HepG2 (cell line): ENCODE results near the gene AKNA. TPM values are rescaled to one million over a fixed set of nuclear protein-coding genes. Genes with fewer than 3 reads are reported as not detected.

Experiments
- ATAC-seq: fragments of 200-7000 bp; cut with Tn5 transposase; 3 replicates; pipeline ENCODE4 v1.9.1; 2020; ENCODE audit warnings: mild to moderate bottlenecking, moderate library complexity
- BruUV-seq: library from RNA; stranded (reverse); fragments of 400-500 nt; replicated peaks from 2 replicates; lab custom pipeline; 2021; lab: Mats Ljungman, UMichigan
- CTCF ChIA-PET: fragments of 300-600 bp; formaldehyde crosslinking; extraction: SDS; loops from one replicate; lab custom pipeline; 2021; ENCODE audit warnings: low total read pairs, inconsistent platforms, low intra/inter-chr PET ratio; lab: Yijun Ruan, JAX
- POLR2A ChIA-PET: fragments of 350-600 bp; sonication (Branson Sonifier 250); formaldehyde crosslinking; loops from one replicate; lab custom pipeline; 2020; ENCODE audit warnings: antibody characterized with exemption, inconsistent platforms; lab: Yijun Ruan, JAX
- DNase-seq: peaks from one replicate; pipeline ENCODE4 v3.0.0-alpha.2; 2015; ENCODE audit warnings: low spot score
- FAIRE-seq: peaks from 3 replicates; lab custom pipeline; 2011; peaks lifted over from hg19 to GRCh38; lab: Jason Lieb, UNC
- H2AFZ ChIP-seq: one replicate; pipeline ENCODE4 v1.6.1; 2011; ENCODE audit warnings: low read length, inconsistent platforms
- H3K27ac ChIP-seq: fragments of 300-600 bp; 3 replicates; pipeline ENCODE4 v1.8.0; 2011; ENCODE audit warnings: mixed run types, mild to moderate bottlenecking, mixed read lengths, low read length, inconsistent platforms; ENCODE audit not compliant: insufficient read depth; ENCODE audit errors: extremely low read length
- H3K27me3 ChIP-seq, 2 experiments: fragments of 200-600 bp in 1 of 2; 2 replicates in 1 of 2; 3 replicates in 1 of 2; pipeline versions ENCODE4 v1.6.0 to v1.8.0; 2011; ENCODE audit warnings: low read length in 2 of 2, mild to moderate bottlenecking in 2 of 2, moderate library complexity in 2 of 2, inconsistent platforms in 1 of 2; ENCODE audit not compliant: insufficient read depth in 2 of 2, control insufficient read depth in 1 of 2
- H3K36me3 ChIP-seq, 2 experiments: fragments of 200-600 bp in 1 of 2; replicated peaks in 1 of 2; 2 replicates in 1 of 2; 3 replicates in 1 of 2; pipeline versions ENCODE4 v1.5.1 to v1.8.0; 2011; ENCODE audit warnings: low read length in 2 of 2, inconsistent platforms in 1 of 2; ENCODE audit not compliant: insufficient read depth in 2 of 2, control insufficient read depth in 1 of 2
- H3K4me1 ChIP-seq: 2 replicates; pipeline ENCODE4 v1.5.1; 2012; ENCODE audit warnings: low read length, inconsistent platforms; ENCODE audit not compliant: insufficient read depth
- H3K4me2 ChIP-seq: 2 replicates; pipeline ENCODE4 v1.6.0; 2011; ENCODE audit warnings: low read depth, low read length, inconsistent platforms
- H3K4me3 ChIP-seq, 3 experiments: fragments of 200-600 bp in 1 of 3; sonication (generic), shearing (Covaris generic) in 1 of 3; replicated peaks in 1 of 3; 2 replicates each; pipeline ENCODE4 v1.5.1; 2011 to 2016; ENCODE audit warnings: low read length in 3 of 3, inconsistent platforms in 2 of 3, low read depth in 2 of 3, mild to moderate bottlenecking in 2 of 3, control low read depth in 1 of 3, mixed read lengths in 1 of 3; ENCODE audit not compliant: insufficient read depth in 1 of 3
- H3K79me2 ChIP-seq: one replicate; pipeline ENCODE4 v1.6.1; 2011; ENCODE audit warnings: low read length, inconsistent platforms; ENCODE audit not compliant: insufficient read depth
- H3K9ac ChIP-seq: 2 replicates; pipeline ENCODE4 v1.6.0; 2011; ENCODE audit warnings: mild to moderate bottlenecking, low read depth, low read length, inconsistent platforms; ENCODE audit not compliant: insufficient read depth
- H3K9me3 ChIP-seq: 2 replicates; pipeline ENCODE4 v1.5.1; 2012; ENCODE audit warnings: mild to moderate bottlenecking, low read length
- H4K20me1 ChIP-seq: 2 replicates; pipeline ENCODE4 v1.6.0; 2011; ENCODE audit warnings: inconsistent platforms, mild to moderate bottlenecking, low read length, moderate library complexity; ENCODE audit not compliant: insufficient read depth
- MLLT10 ChIP-seq: sonication (generic); formaldehyde crosslinking; IDR thresholded peaks from 2 replicates; pipeline ENCODE4 v1.4.0; 2020; ENCODE audit warnings: missing genetic modification reagents
- NAIF1 ChIP-seq: sonication (generic); formaldehyde crosslinking; IDR thresholded peaks from 2 replicates; pipeline ENCODE4 v1.5.0; 2020; ENCODE audit warnings: mild to moderate bottlenecking, missing genetic modification reagents, borderline replicate concordance
- NFKBIZ ChIP-seq: IDR thresholded peaks from 2 replicates; pipeline ENCODE4 v1.6.1; 2018; ENCODE audit warnings: missing genetic modification reagents, missing compliant biosample characterization
- NR1H2 ChIP-seq: sonication (generic); formaldehyde crosslinking; IDR thresholded peaks from 2 replicates; pipeline ENCODE4 v1.8.1; 2022; ENCODE audit warnings: low read depth, missing genetic modification reagents, borderline replicate concordance
- RARA ChIP-seq: IDR thresholded peaks from 2 replicates; pipeline ENCODE4 v1.6.1; 2016; ENCODE audit warnings: missing genetic modification reagents, missing compliant biosample characterization
- ZNF432 ChIP-seq: sonication (generic); formaldehyde crosslinking; IDR thresholded peaks from 2 replicates; pipeline ENCODE4 v1.5.0; 2020; ENCODE audit warnings: missing genetic modification reagents, mild to moderate bottlenecking, borderline replicate concordance
- ZNF570 ChIP-seq: sonication (generic); formaldehyde crosslinking; IDR thresholded peaks from 2 replicates; pipeline ENCODE4 v1.4.0; 2020; ENCODE audit warnings: mild to moderate bottlenecking, missing genetic modification reagents, borderline replicate concordance
- ZNF607 ChIP-seq: sonication (generic); formaldehyde crosslinking; IDR thresholded peaks from 2 replicates; pipeline ENCODE4 v1.5.1; 2020; ENCODE audit warnings: missing genetic modification reagents, mild to moderate bottlenecking, borderline replicate concordance
- ZNF720 ChIP-seq: sonication (generic); formaldehyde crosslinking; IDR thresholded peaks from 2 replicates; pipeline ENCODE4 v1.4.0; 2020; ENCODE audit warnings: missing genetic modification reagents
- ZNF746 ChIP-seq: sonication (generic); formaldehyde crosslinking; IDR thresholded peaks from 2 replicates; pipeline ENCODE4 v1.8.0; 2022; ENCODE audit warnings: mild to moderate bottlenecking, missing genetic modification reagents
- WGBS: methylation state at CpG from one replicate; pipeline ENCODE4 v1.1.6; 2017; ENCODE audit warnings: low lambda C conversion rate; 5-methylcytosine and 5-hydroxymethylcytosine counted together
- in situ Hi-C: cut with HindIII; loops from 2 replicates; pipeline ENCODE4 v1.10.0; 2017; ENCODE audit warnings: low pct_unique_long_range_greater_than_20kb; ENCODE audit not compliant: extremely low pct_ligation_motif_present
- intact Hi-C: fragments of 100-400 bp; cut with micrococcal nuclease; formaldehyde crosslinking; loops from one replicate; pipeline ENCODE4 v1.10.0; 2022; ENCODE audit not compliant: unreplicated experiment
- polyA plus RNA-seq, 8 experiments: library from polyadenylated mRNA; depleted of rRNA in 3 of 8; stranded (reverse) in 7 of 8; unstranded in 1 of 8; fragments of >200 nt; fragmentation: Illumina TruSeq in 4 of 8; extraction: Trizol in 4 of 8; gene quantifications; 2 replicates each; pipeline versions ENCODE4 v1.2.1 to v1.2.3, GENCODE V29; 2011 to 2016; ENCODE audit warnings: low read depth in 4 of 8, missing spikeins in 1 of 8, mixed read lengths in 1 of 8; ENCODE audit not compliant: insufficient read depth in 1 of 8
- total RNA-seq, 5 experiments: library from RNA; depleted of rRNA; stranded (reverse); fragments of >200 nt; fragmentation: Illumina TruSeq; extraction: Trizol; gene quantifications; 2 replicates each; pipeline ENCODE4 v1.2.3, GENCODE V29; 2016; ENCODE audit warnings: low read depth in 1 of 5
- TF ChIP-seq, protein P1 (sequence below): sonication (generic); formaldehyde crosslinking; conservative IDR thresholded peaks from 2 replicates; pipeline ENCODE4 v1.4.0; 2020; ENCODE audit warnings: missing genetic modification reagents
- TF ChIP-seq, protein P2 (sequence below): IDR thresholded peaks from 2 replicates; pipeline ENCODE4 v1.6.1; 2016
- TF ChIP-seq, protein P3 (sequence below): sonication (generic); formaldehyde crosslinking; IDR thresholded peaks from 2 replicates; pipeline ENCODE4 v1.9.0; 2021; ENCODE audit warnings: missing genetic modification reagents, borderline replicate concordance

AKNA gene
- total and polyA plus RNA-seq, 2 of the 13 experiments (the other 11 are each of a cell fraction or from before 2014, with no cell fraction given), result 3.0 to 3.1 TPM

DNA sequence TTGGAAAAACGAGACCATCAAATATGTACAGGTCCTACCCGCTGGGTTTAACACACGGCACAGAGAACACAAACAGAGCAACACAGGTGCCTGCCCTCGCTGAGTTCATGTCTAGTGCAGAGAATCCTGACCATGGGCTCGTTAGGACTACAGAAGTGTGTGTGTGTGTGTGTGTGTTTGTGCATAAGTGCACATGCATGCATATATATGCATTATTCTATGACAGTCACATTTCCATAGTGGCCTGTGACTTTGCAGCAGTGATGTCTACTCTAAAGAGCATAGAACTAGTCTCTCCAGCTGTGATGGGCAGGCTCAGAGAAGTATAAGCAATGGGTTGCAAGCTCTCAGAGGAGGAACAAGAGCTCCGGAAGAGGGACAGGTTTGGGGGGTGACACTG, 30.4 kb downstream of the AKNA start (continued):
- TF ChIP-seq, protein P1, sequence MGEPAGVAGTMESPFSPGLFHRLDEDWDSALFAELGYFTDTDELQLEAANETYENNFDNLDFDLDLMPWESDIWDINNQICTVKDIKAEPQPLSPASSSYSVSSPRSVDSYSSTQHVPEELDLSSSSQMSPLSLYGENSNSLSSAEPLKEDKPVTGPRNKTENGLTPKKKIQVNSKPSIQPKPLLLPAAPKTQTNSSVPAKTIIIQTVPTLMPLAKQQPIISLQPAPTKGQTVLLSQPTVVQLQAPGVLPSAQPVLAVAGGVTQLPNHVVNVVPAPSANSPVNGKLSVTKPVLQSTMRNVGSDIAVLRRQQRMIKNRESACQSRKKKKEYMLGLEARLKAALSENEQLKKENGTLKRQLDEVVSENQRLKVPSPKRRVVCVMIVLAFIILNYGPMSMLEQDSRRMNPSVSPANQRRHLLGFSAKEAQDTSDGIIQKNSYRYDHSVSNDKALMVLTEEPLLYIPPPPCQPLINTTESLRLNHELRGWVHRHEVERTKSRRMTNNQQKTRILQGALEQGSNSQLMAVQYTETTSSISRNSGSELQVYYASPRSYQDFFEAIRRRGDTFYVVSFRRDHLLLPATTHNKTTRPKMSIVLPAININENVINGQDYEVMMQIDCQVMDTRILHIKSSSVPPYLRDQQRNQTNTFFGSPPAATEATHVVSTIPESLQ (CRISPR knock-in tag), result no peak
- TF ChIP-seq ZNF607 (CRISPR knock-in tag) (no peak), ZNF570 (CRISPR knock-in tag) (no peak), RARA (CRISPR knock-in tag) (no peak)

DNA sequence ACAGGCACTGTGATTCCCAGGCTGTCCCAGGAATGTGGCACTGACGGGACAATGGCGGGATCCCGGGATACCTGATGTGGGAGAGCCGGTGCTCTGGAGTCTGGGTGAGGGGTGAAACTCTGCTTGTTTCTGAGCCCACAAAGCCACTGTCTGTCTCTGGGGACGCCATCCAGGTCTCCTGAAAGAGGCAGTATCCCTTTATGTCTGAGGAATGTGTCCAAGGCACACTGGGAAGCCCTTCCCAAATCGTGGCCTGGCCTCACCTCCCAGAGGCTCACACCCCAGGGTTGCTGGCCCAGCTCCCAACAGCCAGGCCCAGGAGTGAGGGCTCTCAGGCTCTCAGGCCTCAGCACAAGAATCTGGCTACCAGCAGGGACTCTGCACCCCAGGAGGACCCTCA, 31.0 kb downstream of the AKNA start:
- Histone ChIP-seq H3K9me3 (no peaks in the 10 kb centered on the region), H3K4me2 (no peak overlapping the region), H3K79me2 (no peaks in the 10 kb centered on the region), H2AFZ (no peak overlapping the region), H3K9ac (no peak overlapping the region), H3K27ac (no peak overlapping the region), H3K36me3 (peaks cover 0 to 40% of the 10 kb centered on the region in 2 experiments; a peak in 3 of 5 replicates), H3K27me3 (no peaks in the 10 kb centered on the region), H3K4me3 (no peak overlapping the region), H3K4me1 (no peaks in the 10 kb centered on the region), H4K20me1 (no peaks in the 10 kb centered on the region)
- ATAC-seq (no peak), FAIRE-seq (no peak), DNase-seq (no peak)
- ChIA-PET CTCF (no interaction called here), POLR2A (no interaction called here)
- intact Hi-C loops (no loop called here), in situ Hi-C loops (no loop called here)
- BruUV-seq, result no TSS peak
- WGBS, result 100% methylated on average over 4 of the region's 6 CpGs
- no peak for TF ChIP-seq ZNF432 (CRISPR knock-in tag)
- TF ChIP-seq NFKBIZ (CRISPR knock-in tag), result no peak
- no peak for TF ChIP-seq MLLT10 (CRISPR knock-in tag)
- TF ChIP-seq, protein P2, sequence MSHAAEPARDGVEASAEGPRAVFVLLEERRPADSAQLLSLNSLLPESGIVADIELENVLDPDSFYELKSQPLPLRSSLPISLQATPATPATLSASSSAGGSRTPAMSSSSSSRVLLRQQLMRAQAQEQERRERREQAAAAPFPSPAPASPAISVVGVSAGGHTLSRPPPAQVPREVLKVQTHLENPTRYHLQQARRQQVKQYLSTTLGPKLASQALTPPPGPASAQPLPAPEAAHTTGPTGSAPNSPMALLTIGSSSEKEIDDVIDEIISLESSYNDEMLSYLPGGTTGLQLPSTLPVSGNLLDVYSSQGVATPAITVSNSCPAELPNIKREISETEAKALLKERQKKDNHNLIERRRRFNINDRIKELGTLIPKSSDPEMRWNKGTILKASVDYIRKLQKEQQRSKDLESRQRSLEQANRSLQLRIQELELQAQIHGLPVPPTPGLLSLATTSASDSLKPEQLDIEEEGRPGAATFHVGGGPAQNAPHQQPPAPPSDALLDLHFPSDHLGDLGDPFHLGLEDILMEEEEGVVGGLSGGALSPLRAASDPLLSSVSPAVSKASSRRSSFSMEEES, result no peak
- TF ChIP-seq ZNF746, result no peak
- TF ChIP-seq ZNF720 (CRISPR knock-in tag), result no peak
- no peak for TF ChIP-seq NAIF1 (CRISPR knock-in tag)
- TF ChIP-seq, protein P3, sequence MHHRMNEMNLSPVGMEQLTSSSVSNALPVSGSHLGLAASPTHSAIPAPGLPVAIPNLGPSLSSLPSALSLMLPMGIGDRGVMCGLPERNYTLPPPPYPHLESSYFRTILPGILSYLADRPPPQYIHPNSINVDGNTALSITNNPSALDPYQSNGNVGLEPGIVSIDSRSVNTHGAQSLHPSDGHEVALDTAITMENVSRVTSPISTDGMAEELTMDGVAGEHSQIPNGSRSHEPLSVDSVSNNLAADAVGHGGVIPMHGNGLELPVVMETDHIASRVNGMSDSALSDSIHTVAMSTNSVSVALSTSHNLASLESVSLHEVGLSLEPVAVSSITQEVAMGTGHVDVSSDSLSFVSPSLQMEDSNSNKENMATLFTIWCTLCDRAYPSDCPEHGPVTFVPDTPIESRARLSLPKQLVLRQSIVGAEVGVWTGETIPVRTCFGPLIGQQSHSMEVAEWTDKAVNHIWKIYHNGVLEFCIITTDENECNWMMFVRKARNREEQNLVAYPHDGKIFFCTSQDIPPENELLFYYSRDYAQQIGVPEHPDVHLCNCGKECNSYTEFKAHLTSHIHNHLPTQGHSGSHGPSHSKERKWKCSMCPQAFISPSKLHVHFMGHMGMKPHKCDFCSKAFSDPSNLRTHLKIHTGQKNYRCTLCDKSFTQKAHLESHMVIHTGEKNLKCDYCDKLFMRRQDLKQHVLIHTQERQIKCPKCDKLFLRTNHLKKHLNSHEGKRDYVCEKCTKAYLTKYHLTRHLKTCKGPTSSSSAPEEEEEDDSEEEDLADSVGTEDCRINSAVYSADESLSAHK (CRISPR knock-in tag), result no peak
- TF ChIP-seq NR1H2 (CRISPR knock-in tag), result no peak
